GM19452 (cell line): ENCODE results near the gene IRF3.

Experiments
- ATAC-seq: cut with Tn5 transposase; IDR thresholded peaks from one replicate; pipeline ENCODE4 v1.9.1; 2021; ENCODE audit not compliant: unreplicated experiment

Gene IRF3

GRCh38 chr19:49687566-49688316 is 22.1 kb upstream of the IRF3 start:
- ATAC-seq, result no peak

GRCh38 chr19:49687150-49687549 is 21.5 kb upstream of the IRF3 start:
- no peak for ATAC-seq

- ATAC-seq, result no peak
These were observed 20.9 kb upstream of the IRF3 start for GRCh38 chr19:49686503-49687088.

GRCh38 chr19:49685845-49686332 is 20.2 kb upstream of the IRF3 start:
- ATAC-seq, result no peak

- no peak for ATAC-seq
These were observed 19.4 kb upstream of the IRF3 start for GRCh38 chr19:49684983-49685553.

- ATAC-seq, result no peak
These were observed 18.8 kb upstream of the IRF3 start for GRCh38 chr19:49684251-49684982.

GRCh38 chr19:49683814-49684250 is 18.2 kb upstream of the IRF3 start:
- ATAC-seq, result no peak

GRCh38 chr19:49682274-49682673 is 16.6 kb upstream of the IRF3 start:
- ATAC-seq, result no peak

GRCh38 chr19:49681830-49682229 is 16.2 kb upstream of the IRF3 start:
- ATAC-seq, result no peak

GRCh38 chr19:49680421-49681351 is 15.0 kb upstream of the IRF3 start:
- no peak for ATAC-seq

GRCh38 chr19:49679771-49680413 is 14.2 kb upstream of the IRF3 start:
- no peak for ATAC-seq

- no peak for ATAC-seq
These were observed 13.5 kb upstream of the IRF3 start for GRCh38 chr19:49678985-49679770.

- no peak for ATAC-seq
These were observed 12.4 kb upstream of the IRF3 start for GRCh38 chr19:49677901-49678674.

GRCh38 chr19:49677231-49677900 is 11.7 kb upstream of the IRF3 start, which contains the start of gene PRMT1:
Gene PRMT1 (plus strand): TSS chr19:49677271. CDS start chr19:49677281, 10 bp downstream.
- peak; percentile 2 for ATAC-seq

GRCh38 chr19:49676784-49677230 is 11.2 kb upstream of the IRF3 start:
- ATAC-seq, result peak; percentile 63

GRCh38 chr19:49676136-49676783 is 10.6 kb upstream of the IRF3 start:
- ATAC-seq, result peak; percentile 25
